ENCODE data around the gene TP63. TPM values are rescaled to one million over a fixed set of nuclear protein-coding genes. Genes with fewer than 3 reads are reported as not detected.

TP63 gene
- total RNA-seq, 1 experiment from 2014 or later = 3.6 TPM

- H3K4me1 ChIP-seq (replicated peaks; ENCODE audit: insufficient read depth) = no peaks in the 10 kb centered on the region
- no peak overlapping the region for H2AFZ ChIP-seq
- no peaks in the 10 kb centered on the region for H3K27me3 ChIP-seq (ENCODE audit: insufficient read depth, low read depth)
- no peaks in the 10 kb centered on the region for H4K20me1 ChIP-seq (ENCODE audit: insufficient read depth)
- BruUV-seq (replicated peaks) = no TSS peak
- H3F3A ChIP-seq (ENCODE audit: insufficient read depth, low read depth) = no peaks in the 10 kb centered on the region
- TF ChIP-seq CTCF (conservative IDR thresholded peaks at IDR 0.05) = no peak
- TF ChIP-seq EZH2 (IDR thresholded peaks at IDR 0.05; ENCODE audit: low read depth) = no peak
- peaks cover 3% of the 10 kb centered on the region for H3K9me3 ChIP-seq (ENCODE audit: insufficient read depth, low read depth)
- H3K4me2 ChIP-seq = no peak overlapping the region
- no peak overlapping the region for H3K4me3 ChIP-seq
- ChIA-PET CTCF (no interaction called here), POLR2A (ENCODE audit: unreplicated experiment) (no interaction called here)
- no peak overlapping the region for H3K27ac ChIP-seq
- H3K36me3 ChIP-seq (ENCODE audit: low read depth) = no peaks in the 10 kb centered on the region
- H3K79me2 ChIP-seq (ENCODE audit: low read depth) = no peaks in the 10 kb centered on the region
- no peaks in the 10 kb centered on the region for H3K9me2 ChIP-seq (ENCODE audit: insufficient read depth)
- DNase-seq = no peak
- intact Hi-C loops (cut with micrococcal nuclease; ENCODE audit: unreplicated experiment) = no loop called here
These were observed 7.1 kb upstream of the TP63 start for GRCh38 chr3:189624130-189624529.

GRCh38 chr3:189625071-189625470 lies 6.1 kb upstream of the TP63 start:
- peaks cover 3% of the 10 kb centered on the region for H3K9me3 ChIP-seq (ENCODE audit: insufficient read depth, low read depth)
- no peak for TF ChIP-seq EZH2 (IDR thresholded peaks at IDR 0.05; ENCODE audit: low read depth)
- no peak for TF ChIP-seq CTCF (conservative IDR thresholded peaks at IDR 0.05)
- intact Hi-C loops (cut with micrococcal nuclease; ENCODE audit: unreplicated experiment) = no loop called here

GRCh38 chr3:189625572-189625971 lies 5.6 kb upstream of the TP63 start:
- TF ChIP-seq EZH2 (IDR thresholded peaks at IDR 0.05; ENCODE audit: low read depth) = no peak
- TF ChIP-seq CTCF (conservative IDR thresholded peaks at IDR 0.05) = no peak
- Histone ChIP-seq H2AFZ (no peak overlapping the region), H3K9me3 (ENCODE audit: insufficient read depth, low read depth) (peaks cover 3% of the 10 kb centered on the region), H3K36me3 (ENCODE audit: low read depth) (no peaks in the 10 kb centered on the region), H3K27ac (no peak overlapping the region), H3K4me3 (no peak overlapping the region), H4K20me1 (ENCODE audit: insufficient read depth) (no peaks in the 10 kb centered on the region), H3F3A (ENCODE audit: insufficient read depth, low read depth) (no peaks in the 10 kb centered on the region), H3K27me3 (ENCODE audit: insufficient read depth, low read depth) (no peaks in the 10 kb centered on the region), H3K9me2 (ENCODE audit: insufficient read depth) (no peaks in the 10 kb centered on the region), H3K79me2 (ENCODE audit: low read depth) (no peaks in the 10 kb centered on the region), H3K4me2 (no peak overlapping the region), H3K4me1 (replicated peaks; ENCODE audit: insufficient read depth) (no peaks in the 10 kb centered on the region)
- no peak for DNase-seq
- ChIA-PET CTCF (no interaction called here), POLR2A (ENCODE audit: unreplicated experiment) (no interaction called here)
- BruUV-seq (replicated peaks) = no TSS peak
- intact Hi-C loops (cut with micrococcal nuclease; ENCODE audit: unreplicated experiment) = no loop called here

More at GRCh38 chr3:189625071-189625470, 6.1 kb upstream of the TP63 start:
- Histone ChIP-seq H3K4me3 (no peak overlapping the region), H3F3A (ENCODE audit: insufficient read depth, low read depth) (no peaks in the 10 kb centered on the region), H4K20me1 (ENCODE audit: insufficient read depth) (no peaks in the 10 kb centered on the region), H3K4me2 (no peak overlapping the region), H3K79me2 (ENCODE audit: low read depth) (no peaks in the 10 kb centered on the region), H3K27ac (no peak overlapping the region), H3K27me3 (ENCODE audit: insufficient read depth, low read depth) (no peaks in the 10 kb centered on the region), H3K9me2 (ENCODE audit: insufficient read depth) (no peaks in the 10 kb centered on the region), H3K4me1 (replicated peaks; ENCODE audit: insufficient read depth) (no peaks in the 10 kb centered on the region), H2AFZ (no peak overlapping the region), H3K36me3 (ENCODE audit: low read depth) (no peaks in the 10 kb centered on the region)
- ChIA-PET POLR2A (ENCODE audit: unreplicated experiment) (no interaction called here), CTCF (no interaction called here)
- no TSS peak for BruUV-seq (replicated peaks)
- no peak for DNase-seq

Data from PC-9 (cell line).